ENCODE data around the gene APOBEC3G.

DNA sequence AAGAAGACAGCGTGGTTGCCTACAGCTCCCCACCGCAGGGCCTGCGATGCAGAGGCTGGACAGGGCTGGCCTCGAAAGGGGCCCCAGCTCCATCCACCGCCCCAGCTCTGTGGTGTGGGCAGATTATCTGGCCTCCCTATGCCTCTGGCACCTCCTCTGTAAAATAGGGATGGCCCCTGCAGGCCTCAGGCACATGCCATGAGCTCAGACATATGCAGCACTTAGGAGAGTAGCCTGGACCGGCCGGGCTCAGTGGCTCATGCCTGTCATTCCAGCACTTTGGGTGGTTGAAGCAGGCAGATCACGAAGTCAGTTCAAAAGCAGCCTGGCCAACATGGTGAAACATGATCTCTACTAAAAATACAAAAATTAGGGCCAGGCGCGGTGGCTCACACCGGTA is 48.8 kb upstream of the APOBEC3G start:
- TF ChIP-seq EP300 (IDR thresholded peaks at IDR 0.05), result no peak
- TF ChIP-seq, protein P1, sequence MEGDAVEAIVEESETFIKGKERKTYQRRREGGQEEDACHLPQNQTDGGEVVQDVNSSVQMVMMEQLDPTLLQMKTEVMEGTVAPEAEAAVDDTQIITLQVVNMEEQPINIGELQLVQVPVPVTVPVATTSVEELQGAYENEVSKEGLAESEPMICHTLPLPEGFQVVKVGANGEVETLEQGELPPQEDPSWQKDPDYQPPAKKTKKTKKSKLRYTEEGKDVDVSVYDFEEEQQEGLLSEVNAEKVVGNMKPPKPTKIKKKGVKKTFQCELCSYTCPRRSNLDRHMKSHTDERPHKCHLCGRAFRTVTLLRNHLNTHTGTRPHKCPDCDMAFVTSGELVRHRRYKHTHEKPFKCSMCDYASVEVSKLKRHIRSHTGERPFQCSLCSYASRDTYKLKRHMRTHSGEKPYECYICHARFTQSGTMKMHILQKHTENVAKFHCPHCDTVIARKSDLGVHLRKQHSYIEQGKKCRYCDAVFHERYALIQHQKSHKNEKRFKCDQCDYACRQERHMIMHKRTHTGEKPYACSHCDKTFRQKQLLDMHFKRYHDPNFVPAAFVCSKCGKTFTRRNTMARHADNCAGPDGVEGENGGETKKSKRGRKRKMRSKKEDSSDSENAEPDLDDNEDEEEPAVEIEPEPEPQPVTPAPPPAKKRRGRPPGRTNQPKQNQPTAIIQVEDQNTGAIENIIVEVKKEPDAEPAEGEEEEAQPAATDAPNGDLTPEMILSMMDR (IDR thresholded peaks at IDR 0.05), result no peak
- no peak for TF ChIP-seq POLR2AphosphoS5 (IDR thresholded peaks at IDR 0.05)
- TF ChIP-seq POLR2A (IDR thresholded peaks at IDR 0.05), result no peak
